Rectal smooth muscle tissue (tissue), 1 donor: ENCODE results near the gene PTDSS2.

Experiments used
- H3K27ac ChIP-seq: one replicate; pipeline ENCODE4 v1.7.0; 2013; ENCODE audit warnings: low read depth, low read length, inconsistent platforms
- H3K27me3 ChIP-seq: one replicate; pipeline ENCODE4 v1.7.0; 2013; ENCODE audit warnings: low read length; ENCODE audit not compliant: control insufficient read depth, insufficient read depth
- H3K36me3 ChIP-seq: one replicate; pipeline ENCODE4 v1.7.0; 2013; ENCODE audit warnings: low read length; ENCODE audit not compliant: control insufficient read depth, insufficient read depth
- H3K4me1 ChIP-seq: one replicate; pipeline ENCODE4 v1.7.0; 2013; ENCODE audit warnings: low read length; ENCODE audit not compliant: control insufficient read depth, insufficient read depth
- H3K4me3 ChIP-seq: one replicate; pipeline ENCODE4 v1.7.0; 2013; ENCODE audit warnings: low read length
- H3K9ac ChIP-seq: one replicate; pipeline ENCODE4 v1.7.0; 2013; ENCODE audit warnings: low read length

PTDSS2 gene

DNA sequence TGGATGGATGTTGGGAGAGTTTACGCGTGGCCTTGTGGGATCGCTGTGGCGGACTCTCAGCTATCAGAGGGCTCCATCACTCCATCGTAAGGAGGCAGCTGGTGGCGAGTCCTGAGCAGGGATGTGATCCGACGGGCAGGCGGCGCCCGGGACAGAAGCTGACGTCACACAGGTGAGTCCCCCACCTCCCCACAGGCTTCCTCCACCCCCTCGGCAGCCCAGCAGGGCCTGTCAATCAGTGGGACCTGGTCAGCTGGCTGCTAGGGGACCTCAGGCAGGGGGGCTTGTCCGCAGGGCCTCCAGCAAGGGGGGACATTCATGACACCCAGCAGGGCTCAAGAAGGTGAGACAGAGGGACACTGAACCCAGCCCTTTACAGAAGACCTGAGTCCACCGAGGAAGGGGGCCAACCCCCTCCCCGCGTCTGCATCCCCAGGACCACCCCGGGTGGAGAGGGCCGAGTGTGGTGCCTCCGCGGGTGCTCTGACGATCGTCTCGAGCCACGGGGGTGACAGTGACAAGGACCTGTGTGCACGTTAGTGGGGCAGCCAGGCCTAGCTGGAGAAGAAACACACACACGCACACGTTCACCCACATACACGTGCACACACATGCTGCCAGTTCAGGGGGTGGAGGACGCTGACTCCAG lies 78.2 kb downstream of the PTDSS2 start:
- peaks cover 9% of the 10 kb centered on the region for H3K36me3 ChIP-seq
- H3K27me3 ChIP-seq, result no peaks in the 10 kb centered on the region
- H3K4me3 ChIP-seq, result no peak overlapping the region
- no peak overlapping the region for H3K27ac ChIP-seq
- H3K4me1 ChIP-seq, result no peaks in the 10 kb centered on the region
- no peak overlapping the region for H3K9ac ChIP-seq

GRCh38 chr11:528815-529727 lies 79.0 kb downstream of the PTDSS2 start:
- H3K27ac ChIP-seq, result no peak overlapping the region
- H3K4me3 ChIP-seq, result no peak overlapping the region
- H3K27me3 ChIP-seq, result no peaks in the 10 kb centered on the region
- peaks cover 2% of the 10 kb centered on the region for H3K4me1 ChIP-seq
- H3K9ac ChIP-seq, result no peak overlapping the region
- peaks cover 12% of the 10 kb centered on the region for H3K36me3 ChIP-seq

DNA sequence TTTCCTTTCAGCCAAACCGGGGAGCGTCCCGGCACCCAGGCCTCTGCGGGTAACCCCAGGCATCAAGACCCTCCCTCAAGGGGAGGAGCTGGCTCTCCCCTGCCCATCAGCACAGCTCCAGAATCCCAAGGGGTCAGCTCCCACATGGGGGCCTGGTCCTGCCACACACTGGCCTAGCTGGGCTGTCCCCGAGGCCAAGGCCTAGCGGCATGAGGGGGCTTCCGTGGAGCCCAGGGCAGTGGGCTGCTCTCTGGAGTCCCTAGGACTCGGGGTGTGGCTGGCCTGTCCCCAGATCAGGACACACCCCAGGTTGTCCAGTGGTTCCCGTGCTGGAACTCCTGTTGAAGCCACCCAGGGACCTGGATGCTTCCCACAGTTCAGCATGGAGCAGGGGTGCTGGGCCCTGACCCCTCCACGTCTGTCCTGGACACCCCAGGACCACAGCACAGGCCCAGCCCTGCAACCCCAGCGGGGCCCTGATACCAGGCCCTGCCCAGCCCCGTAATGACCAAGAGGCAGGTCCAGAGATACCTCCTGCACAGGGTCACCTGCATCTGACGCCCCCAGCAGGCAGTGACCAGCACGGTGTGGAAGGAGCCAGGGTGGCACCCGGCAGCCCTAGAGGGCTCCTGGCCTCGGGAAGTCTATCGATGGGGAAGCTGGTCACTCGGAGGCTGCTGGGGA lies 79.8 kb downstream of the PTDSS2 start:
- peaks cover 12% of the 10 kb centered on the region for H3K36me3 ChIP-seq
- no peak overlapping the region for H3K4me3 ChIP-seq
- no peaks in the 10 kb centered on the region for H3K27me3 ChIP-seq
- H3K4me1 ChIP-seq, result peaks cover 7% of the 10 kb centered on the region
- H3K9ac ChIP-seq, result no peak overlapping the region
- H3K27ac ChIP-seq, result no peak overlapping the region

DNA sequence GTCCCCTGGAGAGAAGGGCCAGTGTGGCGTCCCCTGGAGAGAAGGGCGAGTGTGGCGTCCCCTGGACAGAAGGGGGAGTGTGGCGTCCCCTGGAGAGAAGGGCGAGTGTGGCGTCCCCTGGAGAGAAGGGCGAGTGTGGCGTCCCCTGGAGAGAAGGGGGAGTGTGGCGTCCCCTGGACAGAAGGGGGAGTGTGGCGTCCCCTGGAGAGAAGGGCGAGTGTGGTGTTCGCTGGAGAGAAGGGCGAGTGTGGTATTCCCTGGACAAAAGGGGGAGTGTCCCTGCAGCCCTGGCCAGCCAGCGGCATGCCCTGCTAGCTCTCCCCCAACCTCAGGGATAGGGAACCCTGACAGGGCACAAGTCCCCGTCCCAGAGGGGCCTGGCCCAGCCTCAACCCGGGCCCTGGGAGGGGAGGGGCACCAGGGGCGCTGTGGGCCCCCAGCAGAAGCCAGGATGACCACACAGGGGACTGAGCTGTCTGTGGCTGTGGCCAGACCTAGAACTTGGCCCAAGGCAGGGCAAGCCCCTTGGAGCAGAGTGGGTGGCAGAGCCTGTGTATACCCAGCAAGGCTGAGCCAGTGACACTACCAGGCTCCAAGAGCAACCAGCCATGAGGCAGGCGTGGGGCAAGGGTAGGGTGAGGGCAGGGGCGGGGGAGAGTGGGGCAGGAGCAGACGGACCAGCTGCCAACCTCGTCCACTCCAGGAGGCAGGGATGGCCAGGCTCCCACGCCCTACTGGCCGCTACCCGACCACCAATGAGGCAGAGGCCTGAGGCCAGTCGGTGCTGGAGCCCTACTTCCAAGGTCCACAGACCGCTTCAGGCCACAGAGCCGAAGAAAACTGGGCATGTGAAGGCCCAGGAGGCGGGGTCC lies 81.1 kb downstream of the PTDSS2 start:
- Histone ChIP-seq H3K4me3 (no peak overlapping the region), H3K36me3 (peaks cover 12% of the 10 kb centered on the region), H3K27ac (no peak overlapping the region)

DNA sequence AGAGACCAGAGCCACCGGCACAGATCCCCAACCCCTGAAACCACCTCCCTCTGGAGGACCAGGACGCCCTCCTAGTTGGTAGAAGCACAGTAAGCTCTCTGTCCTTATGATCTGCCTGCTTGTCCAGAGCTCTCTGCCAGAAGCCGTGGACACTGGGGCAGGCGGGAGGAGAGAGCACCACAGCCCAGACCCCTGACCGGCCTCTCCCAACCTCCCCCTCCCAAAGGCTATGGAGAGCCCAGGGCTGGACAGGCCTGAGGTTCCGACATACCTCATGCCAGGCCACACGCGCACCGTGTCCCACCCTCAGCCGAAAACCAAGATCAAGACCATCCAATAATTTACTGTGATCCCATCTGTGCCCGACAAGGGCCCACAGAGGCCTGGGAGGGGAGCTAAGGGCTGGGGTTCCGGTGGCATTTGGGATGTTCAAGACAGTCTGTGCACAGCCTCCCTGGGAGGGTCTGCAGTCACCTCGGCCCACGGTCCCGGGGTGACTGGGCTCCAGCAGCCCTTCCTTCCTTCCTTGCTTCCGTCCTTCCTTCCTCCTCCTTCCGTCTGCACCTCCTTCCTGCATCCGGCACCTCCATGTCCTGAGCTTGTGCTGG lies 81.9 kb downstream of the PTDSS2 start:
- no peak overlapping the region for H3K27ac ChIP-seq
- no peaks in the 10 kb centered on the region for H3K27me3 ChIP-seq
- H3K36me3 ChIP-seq, result peaks cover 12% of the 10 kb centered on the region
- H3K4me3 ChIP-seq, result no peak overlapping the region
- peaks cover 7% of the 10 kb centered on the region for H3K4me1 ChIP-seq
- H3K9ac ChIP-seq, result no peak overlapping the region

More for the DNA sequence above, 81.1 kb downstream of the PTDSS2 start:
- Histone ChIP-seq H3K27me3 (no peaks in the 10 kb centered on the region), H3K4me1 (peaks cover 7% of the 10 kb centered on the region), H3K9ac (no peak overlapping the region)

GRCh38 chr11:532527-532985 lies 82.5 kb downstream of the PTDSS2 start:
- no peaks in the 10 kb centered on the region for H3K27me3 ChIP-seq
- no peak overlapping the region for H3K4me3 ChIP-seq
- H3K4me1 ChIP-seq, result peaks cover 7% of the 10 kb centered on the region
- H3K27ac ChIP-seq, result no peak overlapping the region
- H3K9ac ChIP-seq, result no peak overlapping the region
- H3K36me3 ChIP-seq, result peaks cover 12% of the 10 kb centered on the region

DNA sequence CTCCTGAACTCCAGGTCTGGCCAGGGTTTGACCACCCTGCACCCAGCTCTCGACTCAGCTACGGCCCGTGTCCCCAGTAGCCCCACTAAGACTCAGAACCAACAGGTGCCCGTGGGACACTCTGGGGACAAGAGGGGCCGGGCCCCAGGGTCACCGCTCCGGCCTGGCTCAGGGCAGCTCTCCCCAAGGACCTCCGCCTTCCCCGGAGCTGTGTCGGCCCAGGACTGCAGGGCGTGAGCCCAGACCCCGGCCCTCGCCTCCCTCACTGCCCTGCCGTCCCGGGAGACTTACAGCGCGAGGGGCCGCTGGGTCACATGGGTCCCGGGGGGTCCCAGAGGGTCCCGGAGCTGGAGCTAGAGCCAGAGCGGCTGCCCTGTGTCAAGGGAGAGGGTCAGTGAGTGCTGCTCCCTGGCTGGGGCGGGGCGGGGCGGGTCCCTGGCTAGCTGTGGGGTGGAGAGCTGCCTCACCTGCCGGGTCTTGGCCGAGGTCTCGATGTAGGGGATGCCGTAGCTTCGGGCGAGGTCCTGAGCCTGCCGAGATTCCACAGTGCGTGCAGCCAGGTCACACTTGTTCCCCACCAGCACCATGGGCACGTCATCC lies 83.0 kb downstream of the PTDSS2 start:
- H3K4me1 ChIP-seq, result peaks cover 7% of the 10 kb centered on the region
- peaks cover 12% of the 10 kb centered on the region for H3K36me3 ChIP-seq
- no peak overlapping the region for H3K4me3 ChIP-seq
- H3K9ac ChIP-seq, result no peak overlapping the region
- peaks cover 4% of the 10 kb centered on the region for H3K27me3 ChIP-seq
- no peak overlapping the region for H3K27ac ChIP-seq

DNA sequence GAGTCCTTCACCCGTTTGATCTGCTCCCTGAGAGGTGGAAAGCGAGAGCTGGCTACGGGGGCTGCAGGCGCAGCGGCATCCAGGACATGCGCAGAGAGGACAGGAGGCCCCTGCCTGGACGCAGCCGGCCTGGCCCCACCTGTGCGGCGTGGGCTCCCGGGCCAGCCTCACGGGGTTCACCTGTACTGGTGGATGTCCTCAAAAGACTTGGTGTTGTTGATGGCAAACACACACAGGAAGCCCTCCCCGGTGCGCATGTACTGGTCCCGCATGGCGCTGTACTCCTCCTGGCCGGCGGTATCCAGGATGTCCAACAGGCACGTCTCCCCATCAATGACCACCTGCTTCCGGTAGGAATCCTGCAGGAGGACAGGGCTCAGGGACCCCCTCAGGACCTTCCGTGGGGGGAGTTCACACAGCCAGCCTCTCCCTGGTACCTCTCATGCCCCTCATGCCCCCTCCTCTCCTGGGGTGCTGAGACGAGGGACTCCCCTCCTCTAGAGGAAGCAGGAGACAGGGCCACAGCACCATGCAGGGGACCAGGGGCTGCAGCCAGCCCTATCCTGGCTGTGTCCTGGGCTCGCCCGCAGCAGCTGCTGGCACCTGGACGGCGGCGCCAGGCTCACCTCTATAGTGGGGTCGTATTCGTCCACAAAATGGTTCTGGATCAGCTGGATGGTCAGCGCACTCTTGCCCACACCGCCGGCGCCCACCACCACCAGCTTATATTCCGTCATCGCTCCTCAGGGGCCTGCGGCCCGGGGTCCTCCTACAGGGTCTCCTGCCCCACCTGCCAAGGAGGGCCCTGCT lies 83.7 kb downstream of the PTDSS2 start:
- peaks cover 7% of the 10 kb centered on the region for H3K4me1 ChIP-seq
- H3K27ac ChIP-seq, result no peak overlapping the region
- peaks cover 12% of the 10 kb centered on the region for H3K36me3 ChIP-seq
- H3K9ac ChIP-seq, result no peak overlapping the region
- H3K4me3 ChIP-seq, result peak overlapping the region; percentile 78
- H3K27me3 ChIP-seq, result peaks cover 4% of the 10 kb centered on the region

GRCh38 chr11:534396-535209 lies 84.5 kb downstream of the PTDSS2 start:
- Histone ChIP-seq H3K36me3 (peaks cover 12% of the 10 kb centered on the region), H3K9ac (peak overlapping the region; percentile 49), H3K4me3 (peak overlapping the region; percentile 78), H3K27ac (no peak overlapping the region), H3K4me1 (peaks cover 7% of the 10 kb centered on the region), H3K27me3 (peaks cover 4% of the 10 kb centered on the region)

DNA sequence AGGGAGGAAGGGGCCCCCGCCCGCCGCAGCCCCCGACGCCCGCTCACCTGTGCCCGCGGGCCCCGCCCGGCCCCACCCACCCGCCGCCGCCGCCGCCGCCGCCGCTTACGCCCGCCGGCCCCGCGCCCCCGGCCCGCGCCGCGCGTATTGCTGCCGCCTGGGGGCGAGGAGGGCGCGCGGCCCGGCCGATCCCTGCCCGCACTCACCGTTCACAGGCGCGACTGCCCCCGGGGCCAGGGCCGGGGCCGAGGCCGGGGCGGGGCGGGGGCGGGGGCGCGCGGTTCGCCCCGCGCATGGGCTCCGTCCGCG lies 85.1 kb downstream of the PTDSS2 start:
- H3K27ac ChIP-seq, result no peak overlapping the region
- H3K36me3 ChIP-seq, result peaks cover 12% of the 10 kb centered on the region
- H3K4me1 ChIP-seq, result peaks cover 7% of the 10 kb centered on the region
- H3K4me3 ChIP-seq, result peak overlapping the region; percentile 78
- no peak overlapping the region for H3K9ac ChIP-seq
- peaks cover 4% of the 10 kb centered on the region for H3K27me3 ChIP-seq
